ENCODE data around the gene CHAF1B. TPM values are rescaled to one million over a fixed set of nuclear protein-coding genes. Genes with fewer than 3 reads are reported as not detected.

CHAF1B gene
- total RNA-seq, 2 experiments from 2014 or later = 30.9 to 34.7 TPM

GRCh38 chr21:36408568-36408967 lies 23.4 kb downstream of the CHAF1B start:
- CTCF ChIA-PET = no interaction called here
- H3K4me3 Mint-ChIP-seq = no peak overlapping the region
- H3K4me1 Mint-ChIP-seq (ENCODE audit: low read depth) = no peaks in the 10 kb centered on the region
- no peaks in the 10 kb centered on the region for H3K9me3 Mint-ChIP-seq
- TF ChIP-seq, protein P1, sequence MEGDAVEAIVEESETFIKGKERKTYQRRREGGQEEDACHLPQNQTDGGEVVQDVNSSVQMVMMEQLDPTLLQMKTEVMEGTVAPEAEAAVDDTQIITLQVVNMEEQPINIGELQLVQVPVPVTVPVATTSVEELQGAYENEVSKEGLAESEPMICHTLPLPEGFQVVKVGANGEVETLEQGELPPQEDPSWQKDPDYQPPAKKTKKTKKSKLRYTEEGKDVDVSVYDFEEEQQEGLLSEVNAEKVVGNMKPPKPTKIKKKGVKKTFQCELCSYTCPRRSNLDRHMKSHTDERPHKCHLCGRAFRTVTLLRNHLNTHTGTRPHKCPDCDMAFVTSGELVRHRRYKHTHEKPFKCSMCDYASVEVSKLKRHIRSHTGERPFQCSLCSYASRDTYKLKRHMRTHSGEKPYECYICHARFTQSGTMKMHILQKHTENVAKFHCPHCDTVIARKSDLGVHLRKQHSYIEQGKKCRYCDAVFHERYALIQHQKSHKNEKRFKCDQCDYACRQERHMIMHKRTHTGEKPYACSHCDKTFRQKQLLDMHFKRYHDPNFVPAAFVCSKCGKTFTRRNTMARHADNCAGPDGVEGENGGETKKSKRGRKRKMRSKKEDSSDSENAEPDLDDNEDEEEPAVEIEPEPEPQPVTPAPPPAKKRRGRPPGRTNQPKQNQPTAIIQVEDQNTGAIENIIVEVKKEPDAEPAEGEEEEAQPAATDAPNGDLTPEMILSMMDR (IDR thresholded peaks at IDR 0.05) = no peak
- peaks cover 43% of the 10 kb centered on the region for H3K36me3 Mint-ChIP-seq (ENCODE audit: low read depth)
- POLR2A ChIA-PET = no interaction called here
- intact Hi-C loops (cut with micrococcal nuclease) = no loop called here
- no peaks in the 10 kb centered on the region for H3K27me3 Mint-ChIP-seq
- H3K27ac Mint-ChIP-seq = no peak overlapping the region
- DNase-seq (no peak), ATAC-seq (no peak)

- DNase-seq = no peak
- POLR2A ChIA-PET = no interaction called here
- peaks cover 57% of the 10 kb centered on the region for H3K36me3 Mint-ChIP-seq (ENCODE audit: low read depth)
- CTCF ChIA-PET = no interaction called here
- no peak overlapping the region for H3K4me3 Mint-ChIP-seq
- no peaks in the 10 kb centered on the region for H3K9me3 Mint-ChIP-seq
- no peaks in the 10 kb centered on the region for H3K27me3 Mint-ChIP-seq
- intact Hi-C loops (cut with micrococcal nuclease) = no loop called here
- H3K4me1 Mint-ChIP-seq (ENCODE audit: low read depth) = no peaks in the 10 kb centered on the region
- no peak overlapping the region for H3K27ac Mint-ChIP-seq
- ATAC-seq = no peak
- TF ChIP-seq, protein P1 (IDR thresholded peaks at IDR 0.05) = no peak
Measured at GRCh38 chr21:36411301-36411700, 26.1 kb downstream of the CHAF1B start.

DNA sequence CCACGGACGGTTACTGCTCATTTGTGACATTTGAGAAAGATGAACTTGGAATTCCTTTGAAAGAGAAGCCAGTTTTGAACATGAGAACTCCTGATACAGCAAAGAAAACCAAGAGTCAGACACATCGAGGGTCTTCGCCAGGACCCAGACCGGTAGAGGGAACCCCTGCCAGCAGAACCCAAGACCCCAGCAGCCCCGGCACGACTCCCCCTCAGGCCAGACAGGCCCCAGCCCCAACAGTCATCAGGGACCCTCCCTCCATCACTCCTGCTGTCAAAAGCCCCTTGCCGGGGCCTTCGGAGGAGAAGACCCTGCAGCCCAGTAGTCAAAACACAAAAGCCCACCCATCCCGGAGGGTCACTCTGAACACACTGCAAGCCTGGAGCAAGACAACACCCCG lies 27.7 kb downstream of the CHAF1B start:
- intact Hi-C loops (cut with micrococcal nuclease) = no loop called here
- Mint-ChIP-seq H3K9me3 (no peaks in the 10 kb centered on the region), H3K4me1 (ENCODE audit: low read depth) (no peaks in the 10 kb centered on the region), H3K27me3 (no peaks in the 10 kb centered on the region), H3K4me3 (no peak overlapping the region), H3K27ac (no peak overlapping the region), H3K36me3 (ENCODE audit: low read depth) (peaks cover 56% of the 10 kb centered on the region)
- no peak for ATAC-seq
- CTCF ChIA-PET = no interaction called here
- POLR2A ChIA-PET = no interaction called here
- DNase-seq = no peak
- TF ChIP-seq, protein P1 (IDR thresholded peaks at IDR 0.05) = no peak

- intact Hi-C loops (cut with micrococcal nuclease) = no loop called here
- H3K27me3 Mint-ChIP-seq = no peaks in the 10 kb centered on the region
Measured at GRCh38 chr21:36415375-36415774, 30.2 kb downstream of the CHAF1B start.

DNA sequence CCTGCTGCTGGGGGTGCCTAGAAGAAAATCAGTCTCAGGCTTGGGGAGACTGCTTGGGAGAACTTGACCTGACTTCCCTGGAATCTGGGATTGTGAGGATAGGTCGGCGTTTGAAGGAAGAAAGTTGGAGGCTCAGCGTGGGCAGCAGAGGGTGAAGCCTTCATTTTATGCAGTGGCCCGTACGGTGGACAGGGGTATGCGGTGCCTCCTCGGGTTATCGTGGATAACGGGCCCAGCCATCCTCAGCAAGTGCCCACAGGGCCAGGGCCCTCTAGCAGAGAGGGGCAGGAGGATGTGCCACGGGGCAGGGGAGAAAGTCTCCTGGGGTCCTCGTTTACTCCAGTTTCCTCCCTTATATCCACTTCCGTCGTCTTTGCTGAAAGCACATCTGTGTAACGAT lies 34.0 kb downstream of the CHAF1B start:
- no peak for DNase-seq
- H3K4me3 Mint-ChIP-seq = no peak overlapping the region
- TF ChIP-seq, protein P1 (IDR thresholded peaks at IDR 0.05) = no peak
- ChIA-PET POLR2A (no interaction called here), CTCF (interaction anchor here (0.7 to 1.8 kb wide), 7 partner anchors 9 to 86 kb away, joined by 3 to 6 read pairs (median 3); no protein-coding TSS in a partner anchor)
- no peaks in the 10 kb centered on the region for H3K27me3 Mint-ChIP-seq
- no peaks in the 10 kb centered on the region for H3K9me3 Mint-ChIP-seq
- intact Hi-C loops (cut with micrococcal nuclease) = no loop called here
- no peak for ATAC-seq
- H3K4me1 Mint-ChIP-seq (ENCODE audit: low read depth) = no peaks in the 10 kb centered on the region
- H3K27ac Mint-ChIP-seq = no peak overlapping the region
- H3K36me3 Mint-ChIP-seq (ENCODE audit: low read depth) = peaks cover 22% of the 10 kb centered on the region

More at GRCh38 chr21:36415375-36415774, 30.2 kb downstream of the CHAF1B start:
- Mint-ChIP-seq H3K9me3 (no peaks in the 10 kb centered on the region), H3K4me1 (ENCODE audit: low read depth) (no peaks in the 10 kb centered on the region), H3K36me3 (ENCODE audit: low read depth) (peaks cover 48% of the 10 kb centered on the region), H3K4me3 (no peak overlapping the region), H3K27ac (no peak overlapping the region)
- TF ChIP-seq, protein P1 (IDR thresholded peaks at IDR 0.05) = no peak
- CTCF ChIA-PET = interaction anchor here (1.6 kb wide), 1 partner anchor 12 kb away, joined by 4 read pairs; no protein-coding TSS in a partner anchor
- POLR2A ChIA-PET = no interaction called here
- DNase-seq (no peak), ATAC-seq (no peak)

Measured in activated CD8-positive, alpha-beta T cell treated with anti-CD3 and anti-CD28 coated beads for 36 hours (primary cell).